Smooth muscle cell (in vitro differentiated cells): ENCODE results near the gene CYB5A. TPM values are rescaled to one million over a fixed set of nuclear protein-coding genes. Genes with fewer than 3 reads are reported as not detected.
"Not testable (repeated sequence)": the region's sequence is repeated elsewhere in the genome, so short reads cannot be mapped to it uniquely, and the experiment has no call there.

Experiments
- DNase-seq: peaks from one replicate; lab custom pipeline; 2025; ENCODE audit not compliant: unreplicated experiment; lab: John Stamatoyannopoulos, UW
- H2AFZ ChIP-seq: fragments of 200-600 bp; sonication (generic); 2 replicates; pipeline ENCODE4 v1.6.0; 2016; ENCODE audit warnings: antibody characterized with exemption, low read depth, mild to moderate bottlenecking
- H3F3A ChIP-seq: fragments of 200-600 bp; sonication (generic); 2 replicates; pipeline ENCODE4 v1.6.0; 2017; ENCODE audit warnings: antibody characterized with exemption, low read depth
- H3K27ac ChIP-seq: fragments of 200-600 bp; sonication (generic); 2 replicates; pipeline ENCODE4 v1.5.1; 2016; ENCODE audit warnings: low read depth, mild to moderate bottlenecking
- H3K27me3 ChIP-seq: fragments of 200-600 bp; sonication (generic); 2 replicates; pipeline ENCODE4 v1.6.1; 2016; ENCODE audit warnings: low read depth, mild to moderate bottlenecking
- H3K36me3 ChIP-seq: fragments of 200-600 bp; sonication (generic); 2 replicates; pipeline ENCODE4 v1.5.1; 2016; ENCODE audit warnings: low read depth
- H3K4me1 ChIP-seq: fragments of 200-600 bp; sonication (generic); 2 replicates; pipeline ENCODE4 v1.5.1; 2016; ENCODE audit warnings: low read depth
- H3K4me2 ChIP-seq: fragments of 200-600 bp; sonication (generic); 2 replicates; pipeline ENCODE4 v1.6.0; 2016; ENCODE audit warnings: mild to moderate bottlenecking
- H3K4me3 ChIP-seq: fragments of 200-600 bp; sonication (generic); 2 replicates; pipeline ENCODE4 v1.5.1; 2016; ENCODE audit warnings: mild to moderate bottlenecking
- H3K79me2 ChIP-seq: fragments of 200-600 bp; sonication (generic); 2 replicates; pipeline ENCODE4 v1.6.0; 2016; ENCODE audit warnings: low read depth, mild to moderate bottlenecking
- H3K9ac ChIP-seq: fragments of 200-600 bp; sonication (generic); 2 replicates; pipeline ENCODE4 v1.6.0; 2016; ENCODE audit warnings: low read depth
- H3K9me3 ChIP-seq: fragments of 200-600 bp; sonication (generic); replicated peaks from 2 replicates; pipeline ENCODE4 v1.5.1; 2016; ENCODE audit warnings: low read depth
- H4K20me1 ChIP-seq: fragments of 200-600 bp; sonication (generic); 2 replicates; pipeline ENCODE4 v1.6.0; 2016; ENCODE audit warnings: low read depth
- CTCF ChIP-seq: fragments of 200-600 bp; sonication (generic); IDR thresholded peaks from 2 replicates; pipeline ENCODE4 v1.5.1; 2017; ENCODE audit warnings: borderline replicate concordance, mild to moderate bottlenecking, antibody characterized with exemption; ENCODE audit not compliant: insufficient read depth, poor library complexity, severe bottlenecking
- WGBS: methylation state at CpG from one replicate; pipeline ENCODE4 v1.1.7; 2016; ENCODE audit warnings: low lambda C conversion rate; 5-methylcytosine and 5-hydroxymethylcytosine counted together
- polyA plus RNA-seq: library from polyadenylated mRNA; unstranded; fragments of >200 nt; fragmentation: Nextera tagmentation; extraction: Ambion mirVana; gene quantifications from 2 replicates; pipeline ENCODE4 v1.2.1, GENCODE V29; 2016
- total RNA-seq: library from RNA; depleted of rRNA; stranded (reverse); fragments of >200 nt; gene quantifications from 2 replicates; pipeline ENCODE4 v1.2.3, GENCODE V29; 2014

The CYB5A gene
- total and polyA plus RNA-seq, 2 experiments from 2014 or later, result 52.8 to 83.2 TPM

GRCh38 chr18:74329688-74330205 lies 38.0 kb upstream of the CYB5A start:
- Histone ChIP-seq H3K9me3 (no peaks in the 10 kb centered on the region), H3K79me2 (no peaks in the 10 kb centered on the region), H2AFZ (peak overlapping the region; percentile 64), H3K9ac (no peak overlapping the region), H3K27ac (no peak overlapping the region), H3F3A (no peaks in the 10 kb centered on the region), H3K4me2 (no peak overlapping the region), H3K4me1 (peaks cover 6% of the 10 kb centered on the region), H4K20me1 (no peaks in the 10 kb centered on the region), H3K36me3 (no peaks in the 10 kb centered on the region), H3K4me3 (no peak overlapping the region), H3K27me3 (no peaks in the 10 kb centered on the region)
- DNase-seq, result no peak
- 24% methylated on average over 1 of the region's 1 CpG for WGBS
- no peak for TF ChIP-seq CTCF

- 93% methylated on average over 2 of the region's 2 CpGs for WGBS
- Histone ChIP-seq H3K4me1 (peaks cover 6% of the 10 kb centered on the region), H3K27ac (no peak overlapping the region), H3K27me3 (no peaks in the 10 kb centered on the region), H4K20me1 (no peaks in the 10 kb centered on the region), H3K4me2 (no peak overlapping the region), H3K79me2 (no peaks in the 10 kb centered on the region), H2AFZ (no peak overlapping the region), H3F3A (no peaks in the 10 kb centered on the region), H3K36me3 (no peaks in the 10 kb centered on the region), H3K9me3 (no peaks in the 10 kb centered on the region), H3K4me3 (no peak overlapping the region), H3K9ac (no peak overlapping the region)
- DNase-seq, result no peak
- TF ChIP-seq CTCF, result no peak
Measured at GRCh38 chr18:74328206-74328605, 36.4 kb upstream of the CYB5A start.

DNA sequence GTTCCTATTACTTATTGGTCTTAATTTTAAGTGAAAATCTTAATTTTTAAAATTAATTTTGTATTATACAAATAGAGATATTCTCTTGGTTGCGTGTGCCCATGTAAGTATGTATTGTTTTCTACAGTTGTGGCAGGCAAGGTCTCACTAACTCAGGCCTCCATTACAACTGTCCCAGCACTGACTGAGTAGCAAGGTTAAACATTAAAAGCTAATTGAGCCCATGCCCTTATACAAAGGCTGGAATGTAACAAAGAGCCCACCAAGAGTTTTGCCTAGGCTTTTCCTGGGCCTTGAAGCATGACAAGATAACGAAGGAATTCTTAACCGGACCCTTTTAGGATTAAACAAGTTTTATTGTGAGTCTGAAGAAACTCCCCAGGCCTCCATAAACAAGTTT lies 35.0 kb upstream of the CYB5A start:
- H2AFZ ChIP-seq, result peak overlapping the region; percentile 63
- H3K4me3 ChIP-seq, H3K9ac ChIP-seq, H3K79me2 ChIP-seq, H3K4me1 ChIP-seq, H3K27me3 ChIP-seq, DNase-seq, H3F3A ChIP-seq, H3K4me2 ChIP-seq, H4K20me1 ChIP-seq, H3K27ac ChIP-seq, H3K36me3 ChIP-seq, H3K9me3 ChIP-seq: not testable (repeated sequence)
- 41% methylated on average over 3 of the region's 3 CpGs for WGBS

GRCh38 chr18:74326231-74326630 lies 34.5 kb upstream of the CYB5A start:
- H3F3A ChIP-seq, result no peaks in the 10 kb centered on the region
- 67% methylated on average over 2 of the region's 2 CpGs for WGBS
- no peaks in the 10 kb centered on the region for H3K27me3 ChIP-seq
- TF ChIP-seq CTCF, result no peak
- peaks cover 6% of the 10 kb centered on the region for H3K4me1 ChIP-seq
- H3K79me2 ChIP-seq, result no peaks in the 10 kb centered on the region
- H2AFZ ChIP-seq, result peak overlapping the region; percentile 95
- no peak overlapping the region for H3K4me3 ChIP-seq
- H4K20me1 ChIP-seq, result no peaks in the 10 kb centered on the region
- H3K9me3 ChIP-seq, result no peaks in the 10 kb centered on the region
- H3K27ac ChIP-seq, result no peak overlapping the region
- DNase-seq, result no peak
- H3K36me3 ChIP-seq, result no peaks in the 10 kb centered on the region
- H3K4me2 ChIP-seq, result no peak overlapping the region
- H3K9ac ChIP-seq, result no peak overlapping the region
